Activated T-cell treated with anti-CD3 and anti-CD28 coated beads for 48 hours (primary cell): Measurements from ENCODE around the gene ACADVL.
A peak's percentile ranks its signal among the peaks of the same experiment; 100 is the strongest.

Experiments used
- DNase-seq: peaks from one replicate; pipeline ENCODE4 v3.0.0-alpha.2; 2020; ENCODE audit warnings: low read depth

ACADVL gene

DNA sequence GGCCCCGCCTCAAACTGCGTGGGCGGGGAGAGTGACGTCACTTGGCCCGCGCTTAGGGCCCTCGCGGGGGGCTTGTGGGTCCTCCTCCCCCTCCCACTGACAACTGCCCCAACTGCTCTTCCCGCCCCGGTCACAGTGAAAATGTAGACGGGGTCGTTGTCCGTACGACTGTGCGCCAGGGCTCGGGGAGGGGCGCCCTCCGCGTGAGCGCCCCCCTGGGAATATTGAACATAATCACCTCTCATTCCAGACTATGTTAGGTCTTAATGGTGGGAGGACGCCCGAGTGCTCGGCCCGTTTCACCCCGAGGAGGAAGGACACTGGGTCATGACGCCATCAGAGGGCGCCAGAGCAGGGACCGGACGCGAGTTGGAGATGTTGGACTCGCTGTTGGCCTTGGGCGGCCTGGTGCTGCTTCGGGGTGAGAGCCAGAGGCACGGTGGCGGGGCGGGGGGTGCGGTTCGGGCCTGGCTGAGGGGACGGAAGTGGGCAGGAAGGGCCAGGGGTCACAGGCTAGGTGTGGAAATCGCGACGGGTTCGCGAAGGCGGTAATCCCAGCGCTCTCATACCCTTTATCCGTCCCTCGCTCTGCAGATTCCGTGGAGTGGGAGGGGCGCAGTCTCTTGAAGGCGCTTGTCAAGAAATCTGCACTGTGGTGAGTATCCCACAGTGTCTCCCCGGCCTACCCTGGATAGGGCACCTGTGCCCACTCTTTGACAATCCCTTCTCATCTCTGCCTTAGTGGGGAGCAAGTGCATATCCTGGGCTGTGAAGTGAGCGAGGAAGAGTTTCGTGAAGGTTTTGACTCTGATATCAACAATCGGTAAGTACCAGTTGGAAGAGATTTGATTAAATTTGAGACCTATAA, 32.7 kb downstream of the ACADVL start, which contains the start of gene ELP5:
TSS of gene ELP5 (plus strand) at position 40 of the 868 bp plus-strand sequence. CDS start at position 376, 336 bp downstream.
- peak; percentile 86 for DNase-seq

- no peak for DNase-seq
Observed at GRCh38 chr17:7253082-7253481, 33.3 kb downstream of the ACADVL start.

GRCh38 chr17:7254511-7254910, 34.8 kb downstream of the ACADVL start:
- no peak for DNase-seq

DNA sequence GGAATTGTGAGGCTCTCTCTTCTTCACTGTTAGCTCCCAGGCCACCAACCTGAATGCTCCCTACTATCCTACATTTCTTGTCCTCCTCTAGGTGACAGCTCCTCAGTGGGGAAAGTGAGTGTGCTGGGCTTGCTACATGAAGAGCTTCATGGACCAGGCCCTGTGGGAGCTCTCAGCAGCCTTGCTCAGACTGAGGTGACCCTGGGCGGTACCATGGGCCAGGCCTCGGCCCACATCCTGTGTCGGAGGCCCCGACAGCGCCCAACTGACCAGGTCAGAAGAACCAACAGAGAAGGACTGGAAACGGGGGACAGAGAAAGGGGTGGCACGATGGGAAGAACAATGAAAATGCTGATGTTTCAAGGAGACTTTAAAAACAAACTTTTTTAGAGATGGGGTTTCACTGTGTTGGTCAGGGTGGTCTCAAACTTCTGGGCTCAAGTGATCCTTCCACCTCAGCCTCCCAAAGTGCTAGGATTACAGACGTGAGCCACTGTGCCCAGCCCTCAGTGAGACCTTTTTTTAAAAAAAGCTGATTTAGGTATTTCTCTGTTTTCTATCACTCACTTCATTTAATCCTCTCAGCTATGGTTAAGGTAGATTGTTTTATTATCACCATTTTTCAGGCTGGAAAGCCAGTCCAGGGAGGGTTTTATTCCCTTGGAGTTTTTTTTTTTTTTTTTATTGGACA, 37.2 kb downstream of the ACADVL start:
- DNase-seq = no peak

DNA sequence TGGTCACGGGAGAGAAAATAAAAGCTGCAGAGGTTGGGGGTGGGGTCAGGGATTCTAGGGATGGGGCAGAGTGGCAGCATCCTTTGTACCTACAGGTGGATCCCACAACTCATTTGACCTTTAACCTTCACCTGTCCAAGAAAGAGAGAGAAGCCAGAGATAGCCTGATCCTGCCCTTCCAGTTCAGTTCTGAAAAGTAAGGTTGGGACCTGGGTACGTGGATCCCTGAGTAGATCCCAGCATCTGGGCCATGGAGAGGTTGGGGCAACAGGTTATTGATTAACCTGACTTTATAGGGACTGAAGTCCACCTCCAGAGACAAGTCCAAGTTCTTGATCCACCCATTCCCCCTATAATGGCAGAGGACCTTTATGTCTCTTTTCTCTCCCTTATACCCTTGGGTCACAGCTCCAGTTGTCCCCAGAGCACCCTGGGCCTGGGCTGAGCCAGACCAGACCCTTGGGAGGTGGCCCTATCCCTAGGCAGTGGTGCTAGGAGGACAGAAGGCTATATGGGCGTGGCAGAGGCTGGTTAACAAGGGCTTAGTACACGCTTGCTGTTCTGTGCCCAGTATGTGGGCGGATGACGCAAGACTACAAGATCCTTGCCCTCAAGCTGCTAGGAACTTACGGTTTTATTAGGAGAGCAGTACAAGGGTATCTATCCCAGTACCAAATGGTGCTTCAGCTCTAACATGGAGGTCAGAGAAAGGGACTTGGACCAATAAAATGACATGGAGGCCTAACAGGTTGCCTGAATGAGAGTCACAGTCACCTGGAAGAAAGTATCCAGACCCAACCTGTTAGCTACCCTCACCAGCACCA, 39.2 kb downstream of the ACADVL start:
- DNase-seq = no peak

DNA sequence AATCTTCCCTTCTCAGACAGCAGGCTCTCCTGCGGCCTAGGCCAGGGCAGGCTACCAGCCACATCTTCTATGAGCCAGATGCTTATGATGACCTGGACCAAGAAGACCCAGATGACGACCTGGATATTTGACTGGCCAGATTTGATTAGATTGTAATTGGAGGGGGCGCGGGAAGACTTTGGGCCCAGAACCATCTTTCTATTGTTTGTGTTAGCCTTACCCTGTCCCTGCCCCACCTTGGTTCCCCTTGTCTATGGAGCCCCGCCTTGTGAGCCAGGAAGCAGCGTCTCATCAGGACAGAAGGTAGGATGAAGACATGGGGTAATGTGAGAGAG, 39.8 kb downstream of the ACADVL start:
- no peak for DNase-seq

DNA sequence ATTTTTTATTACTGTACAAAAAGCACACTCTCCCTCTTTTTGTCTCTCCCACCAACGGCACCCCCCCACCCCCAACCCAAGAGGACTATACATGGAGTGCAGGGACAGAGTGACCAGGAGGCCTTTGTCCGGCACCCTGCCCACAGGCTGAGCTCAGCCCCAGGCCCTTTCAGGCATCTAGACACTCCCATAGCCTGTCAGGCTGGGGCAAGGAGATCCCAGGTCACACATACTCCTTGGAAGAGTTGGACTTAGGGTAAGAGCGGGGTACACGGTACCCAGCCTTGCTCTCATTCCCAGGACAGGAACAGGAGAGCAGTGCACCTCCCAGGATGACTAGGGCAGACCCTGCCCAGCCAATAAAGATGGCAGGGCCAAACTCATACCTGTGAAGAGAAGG, 40.4 kb downstream of the ACADVL start:
- no peak for DNase-seq

- no peak for DNase-seq
Observed at GRCh38 chr17:7260651-7261378, 41.1 kb downstream of the ACADVL start.

DNA sequence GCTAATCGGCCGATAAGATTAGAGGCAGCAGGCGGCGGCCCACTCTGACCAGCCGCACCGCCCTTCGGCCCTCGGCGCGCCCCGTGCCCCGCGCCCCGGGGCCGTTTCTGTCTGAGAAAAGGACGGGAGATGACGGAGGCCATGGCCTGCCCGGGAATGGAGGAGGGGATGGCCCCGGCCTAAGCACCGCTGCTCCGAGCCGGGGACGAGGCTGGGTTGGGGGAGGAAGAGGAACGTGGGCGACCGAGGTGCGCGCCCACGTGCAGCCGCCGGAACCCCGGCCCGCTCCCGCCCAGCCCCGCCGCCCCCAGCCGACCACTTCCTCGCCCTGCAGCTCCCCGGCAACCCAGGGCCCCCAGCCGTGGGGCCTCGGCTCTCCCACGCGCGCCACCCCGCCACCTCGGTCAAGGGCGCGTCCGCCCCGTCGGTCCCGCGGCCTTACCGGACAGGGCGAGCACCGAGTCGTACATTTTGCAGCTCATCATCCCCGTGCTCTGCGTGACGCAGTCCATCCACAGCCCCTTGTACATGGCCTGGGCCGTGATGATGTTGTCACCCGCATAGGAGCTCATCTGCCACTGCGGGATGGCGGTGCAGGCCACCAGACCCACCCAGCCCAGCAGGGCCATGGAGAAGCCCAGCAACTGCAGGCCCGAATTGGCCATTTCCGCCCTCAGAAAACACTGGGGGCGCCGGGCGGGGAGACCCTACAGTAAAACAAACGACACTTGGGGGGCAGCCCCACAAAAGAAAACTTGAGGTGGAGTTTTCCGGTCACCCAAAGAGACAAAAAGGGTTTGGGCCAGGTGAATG, 41.8 kb downstream of the ACADVL start:
- no peak for DNase-seq

- no peak for DNase-seq
Observed at GRCh38 chr17:7262192-7262934, 42.6 kb downstream of the ACADVL start, which contains the start of gene CLDN7. CLDN7 (minus strand) TSS chr17:7262478; CDS start chr17:7262043, 435 bp downstream.

DNA sequence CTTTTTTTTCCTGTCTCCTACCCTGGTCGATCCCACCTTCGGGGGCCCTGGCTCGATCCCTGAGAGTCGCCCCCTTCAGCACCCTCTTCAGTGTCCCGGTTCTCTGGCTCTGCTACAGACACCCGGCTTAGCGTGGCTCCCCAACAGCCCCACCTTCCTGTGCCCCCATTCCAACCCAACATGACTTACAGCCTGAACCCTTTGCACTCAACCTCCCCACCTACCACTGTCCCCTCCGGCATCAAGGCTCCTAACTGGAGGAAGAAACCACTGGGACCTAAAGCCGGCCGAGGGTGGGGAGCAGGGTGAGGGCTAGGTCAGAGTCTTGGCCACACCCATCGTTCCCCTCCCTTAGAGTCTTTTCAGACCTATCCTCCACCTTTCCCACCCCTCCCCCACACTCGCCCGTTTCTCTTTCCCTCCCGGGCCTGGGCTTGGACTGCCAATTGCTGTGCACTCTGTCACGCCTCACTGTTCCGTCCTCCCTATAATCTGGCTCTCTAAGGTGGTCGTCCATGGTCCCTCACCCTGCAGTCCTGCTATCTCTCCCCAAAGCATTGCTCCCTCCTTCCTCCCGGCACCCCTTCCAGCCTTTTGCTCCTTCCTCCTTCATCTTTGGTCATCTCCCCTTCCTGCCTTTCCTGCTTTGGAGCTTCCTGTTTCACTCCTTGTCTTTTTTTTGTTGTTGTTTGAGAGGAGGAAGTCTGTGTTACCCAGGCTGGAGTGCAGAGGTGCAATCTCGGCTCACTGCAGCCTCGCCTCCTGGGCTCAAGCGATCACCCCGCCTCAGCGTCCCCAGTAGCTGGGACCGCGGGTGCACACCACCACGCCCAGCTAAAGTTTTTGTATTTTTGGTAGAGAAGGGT, 43.4 kb downstream of the ACADVL start:
- no peak for DNase-seq

GRCh38 chr17:7263801-7264078, 44.0 kb downstream of the ACADVL start:
- no peak for DNase-seq

- no peak for DNase-seq
Observed at GRCh38 chr17:7266784-7267183, 47.0 kb downstream of the ACADVL start.
